Large intestine (tissue), 3 donors: Measurements from ENCODE around the gene TTYH2. TPM values are rescaled to one million over a fixed set of nuclear protein-coding genes. Genes with fewer than 3 reads are reported as not detected.

Source experiments
- DNase-seq, 2 donors: peaks; one replicate each; pipeline versions ENCODE4 v3.0.0 to v3.0.0-alpha.2; 2013
- H3K27ac ChIP-seq: one replicate; pipeline ENCODE4 v1.5.1; 2013; ENCODE audit warnings: low read length
- H3K27me3 ChIP-seq: 2 replicates; pipeline ENCODE4 v1.6.1; 2013; ENCODE audit warnings: low read length; ENCODE audit not compliant: control insufficient read depth, insufficient read depth
- H3K36me3 ChIP-seq: 2 replicates; pipeline ENCODE4 v1.6.1; 2013; ENCODE audit warnings: low read length; ENCODE audit not compliant: control insufficient read depth, insufficient read depth
- H3K4me1 ChIP-seq: one replicate; pipeline ENCODE4 v1.6.1; 2013; ENCODE audit warnings: low read length; ENCODE audit not compliant: control insufficient read depth, insufficient read depth
- H3K4me3 ChIP-seq: one replicate; pipeline ENCODE4 v1.5.1; 2013; ENCODE audit warnings: low read length
- H3K9me3 ChIP-seq: one replicate; pipeline ENCODE4 v1.6.1; 2013; ENCODE audit warnings: mild to moderate bottlenecking, low read depth, low read length, moderate library complexity; ENCODE audit not compliant: control insufficient read depth
- WGBS: methylation state at CpG from one replicate; pipeline ENCODE4 v1.1.5; 2013; ENCODE audit warnings: low lambda C conversion rate; ENCODE audit not compliant: insufficient coverage; 5-methylcytosine and 5-hydroxymethylcytosine counted together
- polyA plus RNA-seq: library from polyadenylated mRNA; unstranded; fragments of 120-200 nt; gene quantifications from one replicate; pipeline ENCODE4 v1.2.1, GENCODE V29; 2013

Gene TTYH2
- polyA plus RNA-seq, 1 donor, result 60.8 TPM

GRCh38 chr17:74190807-74191406, 22.5 kb upstream of the TTYH2 start:
- Histone ChIP-seq H3K27me3 (peaks cover 23% of the 10 kb centered on the region), H3K9me3 (no peaks in the 10 kb centered on the region), H3K4me3 (no peak overlapping the region), H3K4me1 (peaks cover 9% of the 10 kb centered on the region), H3K27ac (no peak overlapping the region), H3K36me3 (no peaks in the 10 kb centered on the region)
- no CpG with 5 or more reads among the region's 6 CpGs for WGBS
- DNase-seq, result no peak

- no peak overlapping the region for H3K4me3 ChIP-seq
- H3K27ac ChIP-seq, result peak overlapping the region; percentile 65
- H3K9me3 ChIP-seq, result no peaks in the 10 kb centered on the region
- WGBS, result no CpG with 5 or more reads among the region's 12 CpGs
- no peaks in the 10 kb centered on the region for H3K36me3 ChIP-seq
- H3K27me3 ChIP-seq, result peaks cover 24% of the 10 kb centered on the region
- peaks cover 9% of the 10 kb centered on the region for H3K4me1 ChIP-seq
- peak; percentile 61 to 80 for DNase-seq
These were observed 20.2 kb upstream of the TTYH2 start for GRCh38 chr17:74192950-74193781.

- Histone ChIP-seq H3K36me3 (no peaks in the 10 kb centered on the region), H3K4me1 (peaks cover 9% of the 10 kb centered on the region), H3K9me3 (no peaks in the 10 kb centered on the region), H3K4me3 (no peak overlapping the region), H3K27me3 (peaks cover 22% of the 10 kb centered on the region), H3K27ac (no peak overlapping the region)
- DNase-seq, result no peak
- 90% methylated on average over 2 of the region's 9 CpGs for WGBS
These were observed 18.7 kb upstream of the TTYH2 start for GRCh38 chr17:74194682-74195081.

GRCh38 chr17:74196541-74197317, 16.6 kb upstream of the TTYH2 start:
- Histone ChIP-seq H3K4me3 (no peak overlapping the region), H3K36me3 (no peaks in the 10 kb centered on the region), H3K27ac (no peak overlapping the region), H3K9me3 (no peaks in the 10 kb centered on the region), H3K4me1 (peaks cover 9% of the 10 kb centered on the region), H3K27me3 (peaks cover 39% of the 10 kb centered on the region)
- DNase-seq, result no peak
- WGBS, result no CpG with 5 or more reads among the region's 30 CpGs

GRCh38 chr17:74197801-74198200, 15.6 kb upstream of the TTYH2 start:
- Histone ChIP-seq H3K9me3 (no peaks in the 10 kb centered on the region), H3K4me3 (no peak overlapping the region), H3K27ac (no peak overlapping the region), H3K36me3 (no peaks in the 10 kb centered on the region), H3K4me1 (peaks cover 9% of the 10 kb centered on the region), H3K27me3 (peaks cover 49% of the 10 kb centered on the region)
- no peak for DNase-seq
- WGBS, result no CpG with 5 or more reads among the region's 2 CpGs

- Histone ChIP-seq H3K9me3 (peaks cover 1% of the 10 kb centered on the region), H3K4me1 (peaks cover 2% of the 10 kb centered on the region), H3K27me3 (peaks cover 52% of the 10 kb centered on the region), H3K27ac (no peak overlapping the region), H3K36me3 (no peaks in the 10 kb centered on the region), H3K4me3 (no peak overlapping the region)
- DNase-seq, result no peak
- WGBS, result no CpG with 5 or more reads among the region's 6 CpGs
These were observed 14.7 kb upstream of the TTYH2 start for GRCh38 chr17:74198694-74199093.

- DNase-seq, result peak; percentile 33 to 54
- H3K27me3 ChIP-seq, result peaks cover 52% of the 10 kb centered on the region
These were observed 13.9 kb upstream of the TTYH2 start for GRCh38 chr17:74199306-74200092.

GRCh38 chr17:74200112-74200511, 13.3 kb upstream of the TTYH2 start:
- H3K27me3 ChIP-seq, result peaks cover 49% of the 10 kb centered on the region
- DNase-seq, result no peak
- no peak overlapping the region for H3K27ac ChIP-seq
- H3K9me3 ChIP-seq, result peaks cover 3% of the 10 kb centered on the region
- no peak overlapping the region for H3K4me3 ChIP-seq
- no CpG with 5 or more reads among the region's 10 CpGs for WGBS
- H3K36me3 ChIP-seq, result peaks cover 2% of the 10 kb centered on the region
- no peaks in the 10 kb centered on the region for H3K4me1 ChIP-seq

More at GRCh38 chr17:74199306-74200092, 13.9 kb upstream of the TTYH2 start:
- no peaks in the 10 kb centered on the region for H3K4me1 ChIP-seq
- H3K9me3 ChIP-seq, result peaks cover 3% of the 10 kb centered on the region
- H3K36me3 ChIP-seq, result no peaks in the 10 kb centered on the region
- no peak overlapping the region for H3K27ac ChIP-seq
- no CpG with 5 or more reads among the region's 35 CpGs for WGBS
- H3K4me3 ChIP-seq, result peak overlapping the region; percentile 16

- Histone ChIP-seq H3K27me3 (peaks cover 40% of the 10 kb centered on the region), H3K36me3 (peaks cover 13% of the 10 kb centered on the region), H3K9me3 (peaks cover 3% of the 10 kb centered on the region), H3K27ac (no peak overlapping the region), H3K4me1 (no peaks in the 10 kb centered on the region), H3K4me3 (no peak overlapping the region)
- peak in 1 of 2 donors; percentile 46 for DNase-seq
- no CpG with 5 or more reads among the region's 8 CpGs for WGBS
These were observed 12.1 kb upstream of the TTYH2 start for GRCh38 chr17:74201250-74201649.

GRCh38 chr17:74201948-74202347, 11.4 kb upstream of the TTYH2 start:
- DNase-seq, result no peak
- Histone ChIP-seq H3K4me1 (no peaks in the 10 kb centered on the region), H3K27ac (no peak overlapping the region), H3K4me3 (no peak overlapping the region), H3K36me3 (peaks cover 13% of the 10 kb centered on the region), H3K9me3 (peaks cover 3% of the 10 kb centered on the region), H3K27me3 (peaks cover 33% of the 10 kb centered on the region)
- WGBS, result 90% methylated on average over 2 of the region's 10 CpGs
